Prostate gland (tissue), 2 donors: ENCODE measurements around the gene GMEB1. TPM values are rescaled to one million over a fixed set of nuclear protein-coding genes. Genes with fewer than 3 reads are reported as not detected.

Experiments
- DNase-seq: peaks from one replicate; pipeline ENCODE4 v3.0.0-alpha.2; 2019; ENCODE audit warnings: low spot score
- H3K27ac ChIP-seq, 2 donors: fragments of 200-600 bp; sonication (generic); 2 replicates each; pipeline ENCODE4 v1.5.1; 2017 to 2019
- H3K27me3 ChIP-seq: fragments of 200-600 bp; sonication (generic); replicated peaks from 2 replicates; pipeline ENCODE4 v1.5.1; 2019; ENCODE audit not compliant: insufficient read depth
- H3K36me3 ChIP-seq, 2 donors: fragments of 200-600 bp; sonication (generic); 1 replicate in 1 of 2; 2 replicates in 1 of 2; pipeline versions ENCODE4 v1.5.1 to v1.8.1; 2017 to 2019
- H3K4me1 ChIP-seq: fragments of 200-600 bp; sonication (generic); replicated peaks from 2 replicates; pipeline ENCODE4 v1.5.1; 2019
- H3K4me3 ChIP-seq, 2 donors: fragments of 200-600 bp; sonication (generic); 2 replicates each; pipeline ENCODE4 v1.5.1; 2017 to 2019
- H3K9me3 ChIP-seq: fragments of 200-600 bp; sonication (generic); 2 replicates; pipeline ENCODE4 v1.5.1; 2017
- CTCF ChIP-seq, 4 experiments: fragments of 200-600 bp in 2 of 4; fragments of 450-650 bp in 2 of 4; sonication (generic) in 2 of 4; IDR thresholded peaks; 1 replicate in 3 of 4; 2 replicates in 1 of 4; pipeline ENCODE4 v1.5.1; 2016 to 2019; ENCODE audit warnings: antibody characterized with exemption in 4 of 4, mild to moderate bottlenecking in 2 of 4, moderate library complexity in 2 of 4
- POLR2A ChIP-seq: fragments of 450-650 bp; IDR thresholded peaks from one replicate; pipeline ENCODE4 v1.6.1; 2016; ENCODE audit warnings: antibody characterized with exemption, mild to moderate bottlenecking
- POLR2AphosphoS5 ChIP-seq: sonication (generic); formaldehyde crosslinking; IDR thresholded peaks from one replicate; pipeline ENCODE4 v1.6.1; 2017; ENCODE audit warnings: antibody characterized with exemption
- WGBS: methylation state at CpG from one replicate; pipeline ENCODE4 v1.1.5; 2018; 5-methylcytosine and 5-hydroxymethylcytosine counted together
- intact Hi-C: fragments of 100-400 bp; cut with DNase I; formaldehyde crosslinking; loops from one replicate; pipeline ENCODE4 v1.14.2; 2022
- total RNA-seq, 2 donors: library from RNA; depleted of rRNA; stranded (reverse); fragments of >200 nt; gene quantifications; one replicate each; pipeline ENCODE4 v1.1.0, GENCODE V29; 2016

GMEB1 gene
- total RNA-seq, result 10 to 100 TPM in 1 of 2 donors, 1 to 10 TPM in 1; 7.9 to 13.2 TPM

- Histone ChIP-seq H3K4me1 (peaks cover 8% of the 10 kb centered on the region), H3K36me3 (no peaks in the 10 kb centered on the region), H3K4me3 (peak within 1 kb of the TSS; percentile 57 to 93), H3K27me3 (no peaks in the 10 kb centered on the region), H3K9me3 (no peaks in the 10 kb centered on the region), H3K27ac (peak within 1 kb of the TSS; percentile 91 to 96)
- intact Hi-C loops, result loop anchor here (2.0 kb wide), 1 partner anchor 68 kb away; the partner anchor contains the start of gene YTHDF2
- DNase-seq, result peak; percentile 78
- TF ChIP-seq CTCF (IDR thresholded peaks at IDR 0.05) (peak in 2 of 4 experiments; percentile 28 to 50), POLR2A (peak; percentile 33), POLR2AphosphoS5 (peak; percentile 69)
- WGBS, result 1% methylated on average over 28 of the region's 57 CpGs
Observed at GRCh38 chr1:28668191-28668955, at the start of gene GMEB1. Gene GMEB1 (plus strand): TSS chr1:28668784. CDS start chr1:28683613, 14,829 bp downstream.

- no peaks in the 10 kb centered on the region for H3K36me3 ChIP-seq
- DNase-seq, result no peak
Observed at GRCh38 chr1:28631713-28632112, 36.9 kb upstream of the GMEB1 start.

GRCh38 chr1:28632560-28632959 is 36.0 kb upstream of the GMEB1 start:
- no peak overlapping the region for H3K4me3 ChIP-seq
- TF ChIP-seq POLR2AphosphoS5, result no peak
- no peak for TF ChIP-seq CTCF (IDR thresholded peaks at IDR 0.05)
- no peak for TF ChIP-seq POLR2A
- H3K27me3 ChIP-seq, result no peaks in the 10 kb centered on the region
- H3K36me3 ChIP-seq, result no peaks in the 10 kb centered on the region
- H3K27ac ChIP-seq, result no peak overlapping the region
- no peaks in the 10 kb centered on the region for H3K4me1 ChIP-seq
- intact Hi-C loops, result no loop called here
- no peaks in the 10 kb centered on the region for H3K9me3 ChIP-seq
- WGBS, result 92% methylated on average over 4 of the region's 4 CpGs
- no peak for DNase-seq

More at GRCh38 chr1:28631713-28632112, 36.9 kb upstream of the GMEB1 start:
- Histone ChIP-seq H3K27ac (no peak overlapping the region), H3K4me1 (no peaks in the 10 kb centered on the region), H3K4me3 (no peak overlapping the region), H3K27me3 (no peaks in the 10 kb centered on the region), H3K9me3 (no peaks in the 10 kb centered on the region)
- intact Hi-C loops, result no loop called here
- TF ChIP-seq CTCF (IDR thresholded peaks at IDR 0.05) (no peak), POLR2AphosphoS5 (no peak), POLR2A (no peak)
- WGBS, result 97% methylated on average over 1 of the region's 1 CpG

GRCh38 chr1:28640766-28641165 is 27.8 kb upstream of the GMEB1 start:
- TF ChIP-seq POLR2A, result no peak
- TF ChIP-seq POLR2AphosphoS5, result no peak
- TF ChIP-seq CTCF (IDR thresholded peaks at IDR 0.05), result no peak
- no peaks in the 10 kb centered on the region for H3K9me3 ChIP-seq
- H3K36me3 ChIP-seq, result no peaks in the 10 kb centered on the region
- DNase-seq, result no peak
- no peaks in the 10 kb centered on the region for H3K4me1 ChIP-seq
- H3K27ac ChIP-seq, result no peak overlapping the region
- H3K27me3 ChIP-seq, result no peaks in the 10 kb centered on the region
- H3K4me3 ChIP-seq, result no peak overlapping the region
- 91% methylated on average over 1 of the region's 1 CpG for WGBS
- intact Hi-C loops, result loop anchor here (10.0 kb wide), 1 partner anchor 56 kb away; no protein-coding TSS in a partner anchor
